ENCODE data around the gene GNPTG. TPM values are rescaled to one million over a fixed set of nuclear protein-coding genes. Genes with fewer than 3 reads are reported as not detected.

GNPTG gene
- total RNA-seq, 1 experiment from 2014 or later = 29.4 TPM

GRCh38 chr16:1393613-1394176 is 42.0 kb downstream of the GNPTG start:
- Histone ChIP-seq H3K4ac (ENCODE audit: low read depth, low read length) (no peak overlapping the region), H4K91ac (ENCODE audit: insufficient read length, low read depth, low read length) (no peak overlapping the region), H3K23me2 (ENCODE audit: insufficient read length, low read depth, low read length, poor library complexity, severe bottlenecking) (no peaks in the 10 kb centered on the region), H4K5ac (ENCODE audit: insufficient read length, low read depth, low read length) (no peak overlapping the region), H3K79me2 (ENCODE audit: insufficient read depth, low read length) (no peaks in the 10 kb centered on the region), H2BK120ac (ENCODE audit: low read depth, low read length, poor library complexity, severe bottlenecking) (no peak overlapping the region), H4K8ac (replicated peaks; ENCODE audit: insufficient read length, low read depth, low read length) (no peak overlapping the region), H3K9me3 (ENCODE audit: control insufficient read depth, low read depth, low read length) (no peaks in the 10 kb centered on the region), H2AK5ac (ENCODE audit: insufficient read length, low read length) (no peak overlapping the region), H2BK5ac (ENCODE audit: insufficient read length, low read length) (no peak overlapping the region), H3K4me1 (ENCODE audit: insufficient read depth, low read length) (no peaks in the 10 kb centered on the region), H3K27ac (ENCODE audit: insufficient read length, low read depth, low read length) (no peak overlapping the region), H3K56ac (ENCODE audit: insufficient read length, low read depth, low read length) (no peak overlapping the region), H2BK12ac (ENCODE audit: insufficient read length, low read depth, low read length) (no peak overlapping the region), H2BK15ac (ENCODE audit: low read depth, low read length) (no peak overlapping the region), H3K23ac (ENCODE audit: insufficient read length, low read depth, low read length) (no peak overlapping the region), H2BK20ac (ENCODE audit: low read depth, low read length, poor library complexity, severe bottlenecking) (no peak overlapping the region), H3K79me1 (ENCODE audit: insufficient read depth, low read depth, low read length, poor library complexity, severe bottlenecking) (no peaks in the 10 kb centered on the region), H3K18ac (ENCODE audit: insufficient read length, low read depth, low read length) (no peak overlapping the region), H3K9ac (ENCODE audit: extremely low read depth, insufficient read length, low read length) (no peak overlapping the region), H3K4me2 (ENCODE audit: insufficient read depth, insufficient read length, low read length) (no peak overlapping the region), H4K20me1 (ENCODE audit: control insufficient read depth, insufficient read depth, insufficient read length) (no peaks in the 10 kb centered on the region), H3K27me3 (ENCODE audit: insufficient read depth, low read length) (no peaks in the 10 kb centered on the region), H3K14ac (ENCODE audit: insufficient read depth, low read length) (no peak overlapping the region), H3T11ph (ENCODE audit: low read length) (no peak overlapping the region), H2AFZ (ENCODE audit: low read length) (no peak overlapping the region)
- Mint-ChIP-seq H3K36me3 (ENCODE audit: insufficient read depth in 1 of 3, low read depth in 3 of 3) (peaks cover 2 to 30% (median 29%) of the 10 kb centered on the region in 3 experiments; a peak in 5 of 7 replicates), H3K27me3 (ENCODE audit: low read depth) (no peaks in the 10 kb centered on the region), H3K4me1 (no peaks in the 10 kb centered on the region), H3K4me3 (no peak overlapping the region), H3K27ac (peak overlapping the region in 1 of 3 experiments; percentile 79; a peak in 1 of 7 replicates), H3K9me3 (no peaks in the 10 kb centered on the region)
- no CpG with 5 or more reads among the region's 21 CpGs for WGBS (ENCODE audit: extremely low coverage, insufficient read length, low lambda C conversion rate)
- TF ChIP-seq CTCF (conservative IDR thresholded peaks at IDR 0.05) = no peak
- no peak for DNase-seq
